GM12801 (cell line): Measurements from ENCODE around the gene KCNJ6.

ENCODE experiments used
- TF ChIP-seq, protein P1 (sequence below): IDR thresholded peaks from one replicate; pipeline ENCODE4 v1.5.1; 2011; ENCODE audit warnings: control low read depth; ENCODE audit not compliant: insufficient read length; ENCODE audit errors: extremely low read depth

The KCNJ6 gene

DNA sequence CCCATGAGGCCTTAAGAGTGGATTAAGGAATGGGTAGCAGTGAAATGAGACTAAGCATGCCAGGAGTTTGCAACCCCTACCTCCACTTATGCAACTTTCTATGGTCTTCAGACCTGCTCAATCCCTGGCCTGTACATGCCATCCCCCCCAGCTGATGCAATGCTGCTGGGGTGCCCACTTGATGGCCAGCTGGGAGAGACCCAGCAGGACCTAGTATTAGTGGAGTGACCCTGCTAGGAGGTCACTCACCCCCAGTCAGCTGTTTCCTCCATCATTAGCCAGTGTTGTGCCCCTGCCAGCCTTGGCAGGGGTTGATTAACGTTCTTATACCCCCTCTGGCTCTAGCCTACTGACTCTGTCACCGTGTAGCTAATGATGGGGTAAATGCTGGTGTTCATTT lies 313.1 kb downstream of the KCNJ6 start:
- TF ChIP-seq, protein P1, sequence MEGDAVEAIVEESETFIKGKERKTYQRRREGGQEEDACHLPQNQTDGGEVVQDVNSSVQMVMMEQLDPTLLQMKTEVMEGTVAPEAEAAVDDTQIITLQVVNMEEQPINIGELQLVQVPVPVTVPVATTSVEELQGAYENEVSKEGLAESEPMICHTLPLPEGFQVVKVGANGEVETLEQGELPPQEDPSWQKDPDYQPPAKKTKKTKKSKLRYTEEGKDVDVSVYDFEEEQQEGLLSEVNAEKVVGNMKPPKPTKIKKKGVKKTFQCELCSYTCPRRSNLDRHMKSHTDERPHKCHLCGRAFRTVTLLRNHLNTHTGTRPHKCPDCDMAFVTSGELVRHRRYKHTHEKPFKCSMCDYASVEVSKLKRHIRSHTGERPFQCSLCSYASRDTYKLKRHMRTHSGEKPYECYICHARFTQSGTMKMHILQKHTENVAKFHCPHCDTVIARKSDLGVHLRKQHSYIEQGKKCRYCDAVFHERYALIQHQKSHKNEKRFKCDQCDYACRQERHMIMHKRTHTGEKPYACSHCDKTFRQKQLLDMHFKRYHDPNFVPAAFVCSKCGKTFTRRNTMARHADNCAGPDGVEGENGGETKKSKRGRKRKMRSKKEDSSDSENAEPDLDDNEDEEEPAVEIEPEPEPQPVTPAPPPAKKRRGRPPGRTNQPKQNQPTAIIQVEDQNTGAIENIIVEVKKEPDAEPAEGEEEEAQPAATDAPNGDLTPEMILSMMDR: no peak

GRCh38 chr21:37601915-37602314 lies 314.3 kb downstream of the KCNJ6 start:
- TF ChIP-seq, protein P1: no peak

- TF ChIP-seq, protein P1: no peak
Observed at GRCh38 chr21:37601027-37601426, 315.2 kb downstream of the KCNJ6 start.

GRCh38 chr21:37595944-37596343 lies 320.3 kb downstream of the KCNJ6 start:
- TF ChIP-seq, protein P1: no peak

GRCh38 chr21:37594472-37594951 lies 321.7 kb downstream of the KCNJ6 start:
- TF ChIP-seq, protein P1: no peak

DNA sequence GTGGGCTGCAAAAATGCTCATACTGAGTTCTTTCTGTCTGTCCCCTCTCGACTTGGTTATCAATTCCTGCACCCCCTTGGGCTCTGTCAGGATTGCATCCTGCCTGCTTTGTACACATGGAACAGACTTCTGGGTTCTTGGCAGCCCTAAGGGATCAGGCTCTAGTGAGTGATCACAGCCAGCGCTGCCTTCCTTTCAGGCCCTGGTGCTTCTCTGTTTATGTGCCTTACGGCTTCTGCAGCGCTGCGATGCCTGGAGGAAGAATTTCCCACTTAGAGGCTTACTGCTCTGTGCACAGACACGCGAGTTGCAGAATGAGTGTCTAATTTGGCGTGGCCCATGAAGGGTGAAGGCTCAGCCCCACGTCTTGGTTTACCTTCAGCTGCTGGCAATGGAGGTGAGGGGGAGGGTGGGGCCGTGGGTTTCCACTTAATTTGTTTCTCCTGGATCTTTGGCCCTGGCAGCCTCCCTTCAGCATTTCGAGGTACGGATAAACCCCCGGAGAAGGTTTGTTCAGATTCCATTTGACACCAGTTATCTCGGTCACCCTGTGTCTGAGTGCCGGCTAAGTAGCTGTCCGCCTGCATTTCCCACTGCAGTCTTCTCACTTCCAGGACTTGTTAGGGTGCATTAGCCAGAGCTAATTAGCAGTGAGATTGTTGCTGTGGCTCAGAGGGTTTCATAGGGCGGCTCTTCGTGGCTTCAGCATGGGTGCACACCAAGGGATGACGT lies 322.4 kb downstream of the KCNJ6 start:
- TF ChIP-seq, protein P1: no peak

DNA sequence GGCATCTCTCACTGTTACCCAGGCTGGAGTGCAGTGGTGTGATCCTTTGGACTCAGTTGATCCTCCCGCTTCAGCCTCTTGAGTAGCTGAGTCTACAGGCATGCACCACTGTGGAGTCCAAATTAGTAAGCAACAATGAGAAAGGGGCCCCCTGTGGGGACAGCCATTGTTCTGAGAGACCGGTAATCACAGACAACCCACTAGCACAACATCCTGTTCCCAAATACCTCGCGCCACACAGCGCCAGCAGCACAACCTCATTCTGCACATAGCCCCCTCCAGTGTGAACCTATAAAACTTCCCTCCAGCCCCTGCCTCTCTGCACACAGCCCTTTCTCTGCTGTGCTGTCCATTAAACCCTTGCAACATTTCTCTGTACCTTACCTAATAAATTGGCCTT lies 323.2 kb downstream of the KCNJ6 start:
- TF ChIP-seq, protein P1: no peak
